GM18870 (cell line): ENCODE results near the gene YARS1.

Source experiments
- ATAC-seq: cut with Tn5 transposase; IDR thresholded peaks from one replicate; pipeline ENCODE4 v1.9.1; 2021; ENCODE audit warnings: moderate library complexity; ENCODE audit not compliant: unreplicated experiment

The YARS1 gene

DNA sequence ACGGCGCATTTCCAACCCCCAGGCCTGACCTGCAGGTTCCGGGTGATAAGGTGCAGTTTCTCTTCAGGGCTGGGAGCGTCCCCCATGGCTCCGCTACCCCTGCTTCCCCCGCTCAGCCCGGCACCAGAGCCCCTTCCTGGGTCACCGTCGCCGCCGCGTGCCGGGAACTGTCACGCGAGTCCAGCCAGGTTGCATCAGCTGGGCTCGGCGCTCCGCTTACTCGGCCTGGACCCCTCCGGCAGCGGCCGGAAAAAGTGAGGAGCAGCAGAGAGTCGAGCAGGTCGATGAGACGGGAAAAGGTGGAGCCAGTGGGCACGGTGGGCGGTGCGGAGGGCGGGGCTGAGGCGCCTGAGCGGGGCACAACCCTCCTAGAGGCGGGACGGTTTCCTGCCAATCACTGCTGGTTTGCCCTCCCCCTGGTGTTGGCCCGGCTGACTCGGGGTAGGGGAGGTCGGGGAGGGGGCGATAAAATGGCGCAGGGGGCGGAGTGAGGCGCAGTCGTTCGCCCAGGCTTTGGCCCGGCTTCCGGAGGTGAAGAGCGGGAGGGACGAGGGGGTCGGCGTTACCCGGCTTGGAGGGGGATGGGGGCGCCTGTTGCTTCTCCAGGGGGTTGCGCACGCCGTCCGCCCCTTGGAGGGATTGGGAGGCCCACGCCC, at the start of gene YARS1, which contains the start of gene S100PBP:
TSS of gene YARS1 (minus strand) at position 200 of the 656 bp plus-strand sequence. CDS start at position 86, 114 bp downstream.
TSS of gene S100PBP (plus strand) at position 495 of the 656 bp plus-strand sequence. CDS start 8,447 bp downstream, outside the sequence.
- ATAC-seq: peak; percentile 75

DNA sequence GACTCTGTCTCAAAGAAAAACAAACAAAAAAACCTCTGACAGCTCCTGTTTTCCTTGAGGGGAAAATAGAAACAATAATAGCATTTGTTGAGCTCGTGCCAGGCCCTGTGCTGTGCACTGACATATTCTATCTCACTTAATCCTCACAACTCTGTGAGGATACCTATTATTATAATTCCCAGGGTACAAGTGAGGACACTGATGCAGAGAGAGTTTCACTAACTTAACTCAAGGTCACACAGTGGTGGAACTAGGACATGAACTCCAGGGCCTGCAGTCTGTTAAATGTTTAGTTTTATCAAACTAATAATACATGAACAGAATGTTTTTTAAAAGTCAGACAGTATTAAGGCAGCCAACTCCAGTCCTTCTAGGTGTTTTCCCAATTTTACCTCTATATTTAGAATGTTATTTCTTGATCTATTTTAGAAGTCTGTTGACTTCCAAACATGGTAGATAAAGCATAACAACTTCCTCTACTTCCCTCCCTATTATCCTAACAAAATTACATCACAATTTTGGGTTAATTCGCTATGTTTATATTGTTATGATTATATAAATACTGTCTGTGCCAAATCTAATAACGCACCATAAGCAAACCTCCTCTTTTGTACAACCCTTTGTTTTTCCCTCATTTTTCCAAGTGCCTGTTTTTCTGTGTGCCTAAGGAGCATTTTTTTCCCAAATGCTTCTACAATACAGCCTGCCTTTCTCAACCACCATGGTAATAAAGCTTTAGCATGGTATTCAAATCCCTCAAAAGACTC, 48.7 kb upstream of the YARS1 start:
- no peak for ATAC-seq

DNA sequence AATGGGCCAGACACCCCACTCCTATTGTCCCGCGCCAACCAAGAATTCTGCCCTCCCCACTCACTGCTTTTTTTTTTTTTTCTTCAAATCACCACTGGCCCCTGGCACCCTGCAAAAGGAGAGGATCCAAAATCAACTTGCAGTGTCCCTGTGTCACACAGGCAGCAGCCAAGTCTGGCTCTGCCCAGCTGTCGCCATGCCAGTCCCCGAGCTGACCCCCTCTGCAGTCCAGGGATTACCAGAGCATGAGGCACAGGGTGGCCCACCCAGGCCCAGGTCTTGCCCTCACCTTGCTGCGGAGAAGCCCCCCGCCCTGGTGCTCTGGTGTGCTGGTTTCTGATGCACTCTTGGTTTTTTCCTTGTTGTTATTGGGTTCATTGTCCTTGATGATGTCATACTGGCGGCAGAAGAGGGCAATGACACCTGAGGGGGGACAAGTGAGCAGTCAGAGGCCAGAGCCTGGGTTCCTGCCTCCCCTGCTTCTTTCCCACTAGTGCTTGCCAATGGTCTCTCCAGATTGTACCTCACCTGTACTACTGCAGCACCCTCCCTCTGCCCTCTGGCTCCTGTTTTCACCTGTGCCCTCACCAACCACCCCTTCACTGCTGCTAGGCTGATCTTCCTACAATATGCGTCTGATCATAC, 47.3 kb upstream of the YARS1 start:
- ATAC-seq: no peak

DNA sequence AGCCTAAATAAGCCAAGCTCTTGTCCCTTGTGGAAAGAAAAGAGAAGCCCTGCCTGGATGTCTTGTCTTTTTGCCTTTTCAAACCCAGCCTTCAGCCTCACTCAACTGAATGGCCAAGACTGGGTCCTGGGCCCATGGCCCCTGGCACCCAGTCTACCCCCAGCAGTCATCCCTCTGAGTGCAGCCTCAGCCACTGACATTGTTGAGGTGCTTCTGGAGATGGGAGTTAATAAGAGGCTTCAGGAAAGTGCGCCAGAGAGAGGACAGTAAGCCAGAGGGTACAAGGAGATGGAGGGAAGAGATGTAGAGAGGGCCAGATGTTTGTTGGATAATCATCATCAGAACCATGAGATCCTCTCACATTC, 46.7 kb upstream of the YARS1 start:
- no peak for ATAC-seq

DNA sequence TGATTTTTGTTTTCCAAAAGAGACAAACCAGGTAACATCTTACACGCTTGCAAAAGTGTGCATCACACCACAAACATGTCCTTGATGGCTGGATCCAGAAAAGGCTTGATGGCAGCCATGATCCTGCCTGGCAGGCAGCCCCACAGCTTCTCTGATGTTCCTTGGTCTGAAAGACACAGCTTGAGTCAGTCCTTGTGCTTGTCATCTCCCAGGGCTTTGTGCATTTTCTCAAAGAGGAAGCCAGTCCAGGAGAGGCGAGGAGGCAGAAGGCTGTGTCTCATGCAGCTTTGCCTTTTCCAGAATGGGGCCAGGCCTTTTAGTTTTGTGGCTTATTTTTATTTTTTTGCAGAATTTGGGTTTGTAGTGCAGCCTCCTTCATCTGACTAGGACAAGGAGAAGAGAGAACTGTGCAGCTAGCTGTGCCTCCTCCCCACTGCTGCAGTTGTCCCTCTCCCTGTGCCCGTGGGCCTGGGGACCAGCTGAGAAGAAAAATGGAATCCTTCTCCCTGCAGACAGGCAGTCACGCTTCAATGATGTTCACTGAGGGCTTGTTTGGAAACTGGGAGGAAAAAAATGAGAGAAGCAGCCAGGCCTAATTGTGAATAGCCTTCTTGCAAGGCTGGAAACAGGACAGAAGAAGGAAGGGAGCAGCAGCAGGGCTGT, 46.2 kb upstream of the YARS1 start:
- ATAC-seq: no peak

DNA sequence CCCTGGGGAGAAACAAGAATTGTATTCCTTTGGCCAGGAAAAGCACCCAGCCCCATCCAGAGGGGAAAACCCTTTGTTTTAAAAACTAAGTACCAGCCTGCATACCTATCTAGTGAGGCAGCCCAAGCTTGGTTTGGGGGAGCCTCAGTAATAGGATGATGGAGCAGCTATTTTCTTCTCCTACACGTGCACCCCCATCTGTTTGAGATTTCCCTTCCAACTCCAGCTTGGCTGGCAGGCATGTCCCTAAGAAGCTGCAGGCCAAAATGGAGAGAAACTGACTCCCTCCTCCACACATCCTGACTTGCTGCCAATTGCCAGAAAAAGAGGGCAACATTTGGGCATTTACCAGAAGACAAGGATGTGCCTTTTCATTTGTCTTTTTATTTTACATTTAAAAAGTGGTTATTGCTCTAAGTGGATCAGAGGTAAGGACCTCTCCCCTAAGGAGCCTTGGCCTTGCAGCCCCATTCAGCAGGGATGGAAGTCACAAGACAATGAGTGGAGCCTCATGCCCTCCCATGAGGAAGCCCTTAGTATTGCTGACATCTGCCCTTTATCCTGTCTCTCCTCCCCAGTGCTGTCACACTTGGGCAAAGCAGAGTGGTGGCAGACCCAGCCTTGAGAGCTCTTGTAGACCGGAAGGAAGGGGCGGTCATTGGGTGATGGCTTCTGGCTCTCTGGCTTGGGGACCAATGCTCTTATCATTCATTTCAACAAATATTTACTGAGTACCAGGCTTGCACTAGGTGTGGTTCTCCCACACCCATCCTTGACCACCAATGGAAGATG, 44.9 kb upstream of the YARS1 start:
- no peak for ATAC-seq

DNA sequence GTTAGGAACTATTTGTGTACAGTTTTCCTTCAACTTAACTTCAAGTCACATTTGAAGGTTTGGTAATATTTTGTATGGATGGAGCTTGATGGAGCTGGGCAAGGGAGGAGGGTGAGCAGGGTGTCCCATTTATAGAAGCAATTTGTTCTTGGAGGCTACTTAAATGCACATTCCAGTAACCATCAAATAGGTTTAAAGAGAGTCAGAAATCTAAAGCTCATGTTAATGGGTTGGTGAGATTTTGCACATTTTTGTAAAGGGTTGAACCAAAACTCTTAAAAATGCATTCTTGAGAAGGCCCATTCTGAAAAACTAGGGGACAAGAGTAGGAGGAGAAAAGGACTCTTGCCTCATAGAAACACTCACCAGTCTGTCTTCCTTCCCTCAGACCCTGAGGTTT, 43.4 kb upstream of the YARS1 start:
- no peak for ATAC-seq

DNA sequence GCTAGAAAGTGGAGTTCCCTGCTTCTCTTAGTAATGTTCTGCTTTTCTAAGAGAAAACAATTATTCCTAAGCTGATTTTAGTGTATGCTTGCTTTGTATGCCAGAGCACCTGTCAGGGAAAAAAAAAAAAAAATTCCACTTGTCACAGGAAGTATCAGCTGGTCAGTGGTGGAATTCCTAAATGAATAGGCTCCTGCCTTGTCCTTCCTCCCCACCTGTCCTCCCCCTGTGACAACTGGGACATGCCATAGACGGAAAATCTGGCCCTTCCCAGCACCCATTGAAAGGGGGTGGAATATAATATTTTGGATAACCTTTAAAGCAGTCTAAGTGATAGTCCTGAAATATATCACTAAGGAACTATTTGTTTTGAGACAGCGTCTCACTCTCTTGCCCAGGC, 42.8 kb upstream of the YARS1 start:
- ATAC-seq: no peak

DNA sequence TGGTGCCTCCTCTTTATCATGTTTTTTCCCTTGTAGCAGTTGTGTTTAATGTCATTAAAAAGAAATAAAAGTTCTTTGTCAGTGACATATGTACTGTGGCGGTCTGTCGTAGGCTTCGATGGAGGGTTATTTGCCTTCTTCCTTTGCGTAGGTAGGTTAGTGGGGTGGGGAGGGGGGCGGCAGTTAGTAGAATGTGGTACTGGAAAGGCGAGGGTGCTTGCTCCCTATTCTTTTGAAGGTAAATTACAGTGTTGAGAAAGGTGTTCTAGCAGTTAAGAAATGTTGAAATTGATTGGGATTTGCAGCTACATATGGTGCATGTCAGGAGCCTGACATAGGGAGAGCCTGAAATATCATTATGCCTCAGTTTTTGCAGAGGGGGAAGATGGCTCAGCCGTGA, 41.6 kb upstream of the YARS1 start:
- ATAC-seq: no peak

DNA sequence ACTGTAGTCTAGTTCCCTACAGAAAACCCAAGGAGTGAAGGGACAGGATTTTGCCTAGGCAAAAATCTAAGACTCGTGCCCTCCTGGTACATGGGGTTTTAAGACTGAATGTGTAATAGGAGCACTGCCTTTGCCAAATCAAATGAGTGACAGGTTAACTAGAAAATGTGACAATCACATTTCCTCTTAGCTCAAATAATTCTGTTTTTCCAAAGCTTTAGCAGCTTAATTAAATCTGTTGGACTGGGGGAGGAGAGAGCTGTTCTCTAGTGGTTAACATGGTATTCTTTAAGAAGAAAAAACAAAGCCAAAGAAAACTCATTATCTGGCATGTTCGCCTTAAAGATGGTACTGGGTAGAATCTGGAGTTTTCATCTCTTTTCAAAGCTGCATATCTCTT, 41.0 kb upstream of the YARS1 start:
- no peak for ATAC-seq

DNA sequence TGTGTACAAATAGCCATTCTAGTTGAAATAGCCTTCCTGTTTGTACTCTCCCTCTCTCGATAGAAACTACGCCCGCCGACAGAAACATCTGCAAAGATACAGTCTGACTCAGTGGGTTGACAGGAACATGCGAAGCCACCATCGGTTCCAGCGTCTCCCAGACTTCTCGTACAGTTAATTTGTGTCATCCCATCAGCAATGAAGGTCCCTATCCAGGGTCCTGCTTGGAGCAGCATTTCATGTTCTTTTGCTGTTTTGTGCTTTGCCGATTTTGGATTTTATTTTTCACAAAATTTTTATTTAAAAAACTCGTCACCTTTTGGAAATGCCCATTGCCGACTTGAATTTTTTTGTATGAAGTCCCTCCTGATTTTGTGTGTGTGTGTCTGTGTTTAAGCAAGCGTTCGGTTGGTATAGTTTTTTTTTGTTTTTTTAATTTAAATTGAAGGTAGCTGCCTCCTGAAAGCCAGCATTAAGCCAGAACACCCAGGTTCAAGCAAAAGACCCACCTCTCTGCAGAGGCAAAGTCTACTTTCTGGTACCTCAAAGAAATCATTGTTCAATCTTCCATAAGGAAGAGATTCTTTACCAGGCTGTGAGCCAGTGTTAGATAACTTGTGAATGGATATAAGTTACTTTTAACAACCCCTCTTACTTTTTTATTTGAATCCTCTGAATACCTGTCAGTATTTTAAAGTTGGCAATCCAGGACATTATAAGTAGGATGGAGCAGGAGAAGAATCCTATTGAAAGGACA, 38.9 kb upstream of the YARS1 start:
- ATAC-seq: no peak

DNA sequence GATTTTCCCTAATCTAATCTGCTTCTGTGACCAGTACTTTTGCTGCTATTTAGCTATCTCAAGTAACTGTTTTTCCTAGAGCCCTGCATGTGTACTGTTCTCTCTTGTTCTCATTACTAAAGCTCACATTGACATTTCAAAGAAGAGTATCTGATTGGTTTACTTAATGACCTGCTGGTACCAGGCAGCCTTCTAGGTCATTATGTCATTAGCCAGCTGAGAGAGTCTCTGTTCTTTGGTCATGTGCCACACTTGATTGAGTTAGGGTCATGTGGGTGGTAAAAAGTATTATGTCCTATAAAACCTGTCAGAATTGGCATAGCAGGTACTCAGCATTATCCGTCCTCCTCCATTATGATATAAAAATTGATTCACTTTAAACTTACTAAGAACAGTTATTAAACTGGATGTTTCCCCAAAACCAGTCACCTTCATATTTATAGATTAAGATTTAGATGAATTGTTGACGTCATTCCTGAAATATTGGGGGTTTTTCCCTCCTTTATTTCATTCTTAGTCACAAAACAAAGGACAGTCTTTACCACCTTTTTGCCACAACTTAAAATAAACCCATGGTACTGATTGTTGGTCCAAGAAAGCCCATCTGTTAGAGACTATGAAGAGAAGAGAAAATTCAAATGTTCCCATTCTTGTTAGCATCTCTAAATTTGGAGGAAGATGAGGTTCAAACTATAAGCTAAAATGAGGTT, 31.4 kb upstream of the YARS1 start:
- ATAC-seq: no peak

DNA sequence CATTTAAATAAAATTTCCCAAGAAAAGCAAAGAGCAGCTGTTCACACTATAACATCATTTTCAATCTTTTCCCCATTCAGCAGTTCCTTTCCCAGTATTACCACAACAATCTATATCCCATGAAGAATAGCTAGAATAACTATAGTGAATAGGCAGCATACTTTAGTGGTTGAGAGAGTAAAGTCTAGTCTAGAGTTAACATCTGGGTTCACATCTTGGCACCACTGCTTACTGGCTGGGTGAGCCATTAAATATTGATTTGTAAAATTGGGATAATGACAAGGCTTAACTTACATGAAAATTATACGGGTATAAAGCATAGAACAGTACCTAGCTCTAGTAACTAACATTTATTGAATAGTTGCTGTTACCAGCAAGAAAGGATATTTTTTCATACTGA, 14.7 kb upstream of the YARS1 start:
- no peak for ATAC-seq

DNA sequence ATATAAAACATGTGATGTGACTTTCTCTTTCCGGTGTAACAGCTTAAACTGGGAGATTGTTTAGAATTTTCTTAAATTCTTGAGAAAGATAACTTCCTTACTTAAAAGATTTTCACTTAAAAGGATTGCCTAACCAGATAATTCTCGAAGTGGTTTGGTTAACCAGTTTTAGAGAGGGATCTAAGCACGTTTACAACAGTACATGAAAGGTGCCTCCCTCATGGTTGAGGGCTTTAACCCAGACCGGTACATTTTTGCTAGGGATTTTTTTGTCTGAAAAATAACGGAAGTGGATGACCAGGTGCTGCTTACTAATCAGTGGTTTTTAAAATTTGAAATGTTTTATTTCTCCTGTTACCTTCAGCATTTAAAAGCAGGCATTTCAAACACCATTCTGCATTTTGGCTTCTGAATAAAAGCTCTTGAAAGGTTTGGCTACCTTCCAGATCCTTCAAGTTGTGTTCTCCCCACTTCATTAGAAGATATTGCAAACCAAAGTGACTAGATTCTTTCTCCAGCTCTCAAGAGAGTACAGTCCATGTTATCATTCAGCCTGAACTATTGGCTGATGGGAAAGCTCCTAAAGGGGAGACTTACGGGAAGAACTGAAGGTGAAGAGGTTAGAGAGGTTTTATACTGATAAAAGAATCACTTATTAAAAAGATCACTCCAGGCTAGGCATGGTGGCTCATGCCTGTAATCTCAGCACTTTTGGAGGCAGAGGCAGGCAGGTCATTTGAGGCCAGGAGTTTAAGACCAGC, 13.1 kb upstream of the YARS1 start:
- ATAC-seq: no peak

DNA sequence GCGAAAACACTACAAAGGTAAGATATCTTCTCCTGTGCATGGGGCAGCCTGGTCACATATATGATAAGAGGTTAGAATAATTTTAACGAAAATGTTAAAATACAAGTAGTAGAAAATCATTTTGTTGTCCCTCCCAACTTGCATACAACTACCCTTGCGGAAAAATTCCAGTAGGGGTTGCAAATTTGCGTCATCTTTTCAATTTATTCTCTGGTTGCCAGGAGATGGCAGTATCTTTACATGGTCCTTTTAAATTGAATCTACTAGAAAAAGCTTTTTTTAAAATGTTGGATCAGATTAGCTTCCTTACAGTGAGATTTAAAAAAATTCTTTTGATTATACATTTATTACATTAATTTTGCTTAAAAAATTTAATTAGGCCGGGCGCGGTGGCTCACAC, 11.2 kb upstream of the YARS1 start:
- ATAC-seq: no peak

DNA sequence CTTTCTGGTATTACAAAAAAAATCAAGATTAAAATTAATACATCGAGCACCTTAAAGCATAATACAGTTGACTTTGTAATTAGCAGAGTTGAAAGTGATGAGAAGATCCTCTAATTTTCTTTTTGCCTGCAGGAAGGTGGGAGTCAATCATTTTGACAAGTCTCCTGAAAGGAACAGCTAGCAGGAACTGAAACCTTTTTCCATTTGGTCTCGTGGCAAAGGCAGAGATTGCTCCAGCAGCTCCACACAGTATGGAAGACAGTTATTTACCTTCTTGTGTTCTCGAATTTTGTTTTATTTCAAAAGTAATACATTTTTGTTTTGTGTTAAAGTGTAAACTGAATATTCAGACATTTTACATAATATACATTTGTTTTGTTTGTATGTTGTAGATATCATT, 8.0 kb upstream of the YARS1 start:
- ATAC-seq: no peak

DNA sequence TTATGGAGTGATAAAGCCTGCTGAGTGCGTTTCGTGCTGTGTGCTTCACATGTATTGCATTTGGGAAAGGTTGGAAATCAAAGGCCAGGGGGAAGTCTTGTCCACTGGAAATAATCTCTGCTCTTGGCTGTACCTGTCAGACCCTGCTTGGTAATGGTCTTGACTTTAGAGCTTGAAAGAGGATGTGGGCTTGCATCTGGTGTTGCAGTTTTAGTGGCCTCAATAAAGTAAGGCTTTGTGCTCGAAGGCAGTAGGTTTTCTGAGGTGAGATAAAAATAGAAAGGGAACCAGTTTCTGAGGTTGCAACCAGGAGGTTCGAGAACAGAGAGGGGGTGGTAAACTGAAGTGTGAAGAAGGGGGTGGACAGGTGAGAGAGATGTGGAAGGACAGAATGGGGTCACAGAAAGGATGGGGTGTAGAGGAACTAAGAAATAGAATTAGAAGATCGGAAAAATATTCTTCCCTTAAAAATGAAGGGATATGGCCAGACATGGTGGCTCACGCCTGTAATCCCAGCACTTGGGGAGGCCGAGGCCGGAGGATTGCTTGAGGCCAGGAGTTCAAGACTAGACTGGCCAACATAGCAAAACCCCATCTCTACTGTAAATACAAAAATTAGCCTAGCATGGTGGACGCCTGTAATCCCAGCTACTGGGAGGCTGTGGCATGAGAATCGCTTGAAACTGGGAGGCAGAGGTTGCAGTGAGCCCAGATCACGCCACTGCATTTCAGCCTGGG, 1.8 kb upstream of the YARS1 start:
- peak; percentile 30 for ATAC-seq
